ENCODE data around the gene SP6.

SP6 gene

DNA sequence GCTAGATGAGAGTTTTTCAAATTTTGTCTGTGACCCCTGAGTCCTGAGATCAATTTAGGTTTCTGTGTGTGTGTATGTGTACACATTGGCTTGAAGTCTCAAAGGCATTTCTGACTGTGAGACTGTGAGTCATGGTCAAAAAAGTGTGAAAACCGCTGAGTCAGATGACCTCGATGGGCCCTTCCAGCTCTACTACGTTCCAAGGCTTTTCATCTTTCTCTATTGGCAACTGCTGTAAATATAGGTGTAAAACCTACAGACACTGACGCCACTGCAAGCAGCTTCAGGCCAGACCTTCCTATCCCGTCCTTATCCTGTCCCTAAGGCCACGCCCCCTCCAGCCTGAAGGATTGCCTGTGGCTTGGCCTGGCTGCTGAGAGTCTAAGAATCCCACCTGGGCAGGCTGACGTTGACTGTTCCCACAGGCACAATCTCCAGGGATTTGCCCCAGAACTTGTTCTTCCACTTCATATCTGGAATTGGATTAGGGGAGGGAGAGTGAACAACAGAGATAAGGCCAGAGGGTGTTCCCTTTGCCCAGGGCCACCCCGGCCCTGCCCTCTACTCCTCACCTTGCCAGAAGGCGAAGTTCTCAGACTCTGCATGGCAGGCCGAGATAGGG is 40.7 kb downstream of the SP6 start:
- FAIRE-seq: no peak

DNA sequence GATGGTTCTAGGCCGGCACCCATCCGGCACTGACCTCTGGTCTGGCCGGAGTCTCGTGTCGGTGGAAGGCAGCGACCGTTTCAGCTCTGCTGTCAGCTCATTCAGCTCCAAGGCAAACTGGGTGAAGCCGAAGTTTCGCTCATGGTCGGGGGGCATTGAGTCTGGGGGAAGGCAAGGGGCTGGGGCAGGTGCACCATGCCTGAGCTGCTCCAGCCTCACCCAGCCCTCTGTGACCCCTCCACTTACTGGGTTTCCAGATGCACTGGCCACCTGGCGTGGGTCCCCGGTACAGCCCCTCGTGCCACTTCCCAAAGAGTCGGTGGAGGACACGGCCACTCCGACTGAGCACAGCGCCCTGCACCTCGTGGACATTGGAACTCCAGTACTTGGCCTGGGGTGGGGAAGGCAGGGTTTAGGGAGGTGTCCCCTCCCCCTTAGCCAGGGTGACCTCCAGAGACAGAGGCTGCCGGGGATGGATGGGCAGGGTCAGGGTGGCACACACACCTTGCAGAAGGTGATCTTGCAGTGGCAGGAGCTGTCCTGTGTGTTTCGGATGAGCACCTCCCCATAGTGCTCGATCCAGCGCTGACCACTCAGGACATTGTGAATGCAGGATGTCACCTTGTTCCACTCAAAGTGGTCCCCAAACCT is 42.0 kb downstream of the SP6 start:
- no peak for FAIRE-seq

DNA sequence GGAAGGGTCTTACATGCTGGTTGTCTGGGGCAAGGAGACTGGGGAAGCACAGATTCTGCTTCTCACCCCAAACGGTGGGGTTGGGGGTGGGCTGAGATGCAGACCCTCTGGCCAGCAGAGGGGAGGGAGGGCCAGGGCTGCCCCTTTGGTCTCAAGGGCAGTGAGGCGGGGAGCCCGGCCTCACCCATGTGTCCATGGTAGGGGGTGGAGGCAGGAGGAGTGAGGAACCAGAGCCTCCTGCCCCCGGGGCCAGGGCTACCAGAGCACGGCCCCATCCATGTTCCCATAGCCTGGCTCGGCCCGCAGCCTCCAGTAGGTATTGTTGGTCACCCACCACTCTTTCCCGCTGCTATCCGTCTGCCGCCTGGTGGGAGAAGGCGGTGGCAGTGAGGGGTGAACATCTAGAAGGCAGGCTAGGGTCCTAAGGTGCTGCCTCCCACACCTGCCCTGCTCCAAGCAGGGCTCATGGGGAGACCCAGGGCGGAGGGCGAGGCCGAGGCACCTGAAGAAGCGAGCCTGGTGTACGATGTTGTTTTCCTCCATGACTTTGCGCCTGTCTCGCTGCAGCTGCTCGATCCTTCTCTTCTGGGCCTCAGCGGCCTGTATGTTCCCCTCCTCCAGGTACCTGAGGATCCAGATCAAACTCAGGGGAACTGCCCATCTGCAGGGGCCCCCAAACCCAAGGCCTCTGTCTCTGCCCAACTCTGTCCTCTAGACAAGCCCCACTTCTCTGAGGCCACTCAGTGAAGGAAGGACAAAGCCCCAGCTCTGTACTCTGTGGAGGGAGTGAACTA is 42.7 kb downstream of the SP6 start:
- no peak for FAIRE-seq

DNA sequence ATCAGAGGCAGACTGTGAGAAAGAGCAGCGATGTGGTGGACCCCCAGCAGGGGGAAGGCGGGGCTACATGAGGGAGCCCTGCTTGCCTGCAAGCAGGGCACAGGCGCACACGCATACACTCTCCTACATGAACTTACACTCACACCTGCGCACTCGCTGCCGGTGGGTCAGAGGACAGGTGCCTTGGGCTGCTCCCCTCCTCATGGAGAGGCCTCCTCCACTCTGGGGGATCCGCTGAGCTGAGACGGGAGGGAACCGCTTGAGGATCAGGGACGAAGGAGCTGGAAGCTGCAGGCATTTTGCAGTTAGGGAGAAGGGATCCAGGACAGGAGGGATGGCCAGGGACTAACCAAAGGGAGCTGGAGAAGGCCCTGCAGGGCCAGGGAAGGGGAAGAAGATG is 43.5 kb downstream of the SP6 start:
- FAIRE-seq: no peak

- no peak for FAIRE-seq
Measured at GRCh38 chr17:47806913-47807255, 44.1 kb downstream of the SP6 start.

DNA sequence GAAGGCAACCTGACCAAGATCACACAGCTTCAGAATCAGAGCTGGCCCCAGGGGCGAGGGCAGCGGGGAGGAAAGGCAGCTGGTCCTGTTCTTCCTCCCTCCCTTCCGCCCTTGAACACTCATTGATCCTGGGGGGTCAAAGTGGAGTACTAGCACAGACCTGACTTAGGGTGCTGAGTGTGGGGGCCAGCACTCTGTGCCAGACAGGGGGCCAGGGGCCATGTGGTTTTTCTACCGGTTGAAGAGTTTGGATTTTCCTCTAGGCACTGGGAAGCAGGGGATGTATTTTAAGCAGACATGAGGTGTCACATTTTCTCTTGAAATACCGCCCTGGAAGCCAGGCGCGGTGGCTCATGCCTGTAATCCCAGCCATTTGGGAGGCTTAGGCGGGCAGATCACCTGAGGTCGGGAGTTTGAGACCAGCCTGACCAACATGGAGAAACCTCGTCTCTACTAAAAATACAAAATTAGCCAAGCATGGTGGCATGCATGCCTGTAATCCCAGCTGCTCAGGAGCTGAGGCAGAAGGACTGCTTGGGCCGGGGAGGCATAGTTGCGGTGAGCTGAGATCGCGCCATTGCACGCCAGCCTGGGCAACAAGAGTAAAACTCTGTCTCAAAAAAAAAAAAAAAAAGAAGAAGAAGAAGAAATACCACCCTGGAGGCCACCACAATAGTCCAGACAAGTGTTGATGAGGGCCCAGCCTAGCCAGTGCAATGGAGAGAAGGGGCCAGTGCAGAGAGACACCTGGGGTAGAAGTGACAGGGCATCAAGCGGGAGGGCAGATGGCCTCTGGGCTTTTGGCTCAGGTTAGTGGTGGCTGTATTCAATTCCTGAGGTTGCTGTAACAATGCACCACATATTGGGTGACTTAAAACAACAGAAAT is 44.7 kb downstream of the SP6 start:
- FAIRE-seq: no peak

DNA sequence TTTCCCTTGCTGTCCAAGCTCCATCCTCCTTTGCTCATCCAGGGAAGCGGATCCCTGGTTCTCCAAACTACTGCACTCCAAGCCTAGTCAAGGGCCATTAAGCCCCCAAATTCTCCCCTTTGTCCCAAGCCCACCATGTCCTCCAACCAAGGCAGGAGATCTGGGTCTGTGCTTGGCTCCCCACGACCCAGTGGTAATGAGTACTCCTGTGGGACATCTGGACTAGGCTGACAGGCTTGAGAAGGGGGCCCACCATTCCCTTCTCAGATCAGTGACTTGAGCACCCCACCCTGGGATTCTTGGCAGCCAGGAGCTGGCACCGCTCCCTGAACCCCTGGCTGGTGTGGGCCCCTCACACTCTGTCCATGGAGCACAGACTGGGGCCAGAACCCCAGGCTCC is 46.5 kb downstream of the SP6 start:
- FAIRE-seq: no peak

DNA sequence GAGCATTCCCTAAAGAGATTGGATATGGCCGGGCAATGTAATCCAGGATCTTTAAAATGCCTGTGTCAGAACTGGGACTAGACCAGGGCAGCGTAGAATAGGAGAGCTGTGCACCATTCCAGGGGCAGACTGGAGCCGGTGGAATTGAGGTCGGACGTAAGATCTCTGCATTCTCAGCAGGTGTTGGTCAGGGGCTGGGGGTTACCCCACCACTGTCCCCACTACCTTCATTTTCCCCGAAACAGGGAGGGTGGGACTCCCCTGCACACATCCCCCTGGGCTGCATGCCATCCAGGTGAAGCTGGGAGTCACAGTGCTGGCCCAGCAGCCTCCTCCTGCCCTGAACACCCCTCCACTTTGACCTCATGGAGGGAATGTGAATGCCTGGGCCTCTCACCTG is 47.2 kb downstream of the SP6 start:
- FAIRE-seq: no peak

GRCh38 chr17:47803201-47803600 is 47.8 kb downstream of the SP6 start:
- no peak for FAIRE-seq

DNA sequence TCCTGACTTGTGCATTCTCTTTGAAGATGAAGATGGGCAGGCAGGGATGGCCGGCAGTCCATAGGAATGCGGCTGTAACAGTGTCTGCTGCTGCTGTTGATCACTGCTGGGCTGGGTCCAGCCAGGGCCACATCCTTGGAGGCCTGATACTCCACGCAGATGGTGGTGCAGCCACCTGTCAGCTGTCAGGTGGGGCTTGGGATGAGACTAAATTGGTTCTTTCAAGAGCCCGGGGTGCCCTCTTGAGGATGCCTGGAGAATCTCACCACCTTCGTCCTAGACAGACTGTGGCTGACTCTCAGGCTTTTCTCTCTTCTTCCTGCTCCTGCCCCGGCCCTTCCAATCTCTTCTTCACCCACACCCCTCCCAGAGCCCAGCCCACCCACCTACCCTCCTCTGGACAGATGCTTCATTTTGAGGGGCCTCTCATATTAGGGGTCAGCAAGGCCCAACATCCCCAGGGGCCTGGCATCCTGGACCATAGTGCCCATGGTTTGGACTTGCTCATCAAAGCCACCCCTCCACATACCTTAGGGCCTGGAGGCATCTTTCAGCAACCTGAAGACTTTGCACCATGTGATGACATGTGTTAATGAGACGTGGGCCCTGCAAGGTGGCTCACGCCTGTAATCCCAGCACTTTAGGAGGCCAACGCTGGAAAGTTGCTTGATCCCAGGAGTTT is 48.5 kb downstream of the SP6 start:
- FAIRE-seq: no peak

DNA sequence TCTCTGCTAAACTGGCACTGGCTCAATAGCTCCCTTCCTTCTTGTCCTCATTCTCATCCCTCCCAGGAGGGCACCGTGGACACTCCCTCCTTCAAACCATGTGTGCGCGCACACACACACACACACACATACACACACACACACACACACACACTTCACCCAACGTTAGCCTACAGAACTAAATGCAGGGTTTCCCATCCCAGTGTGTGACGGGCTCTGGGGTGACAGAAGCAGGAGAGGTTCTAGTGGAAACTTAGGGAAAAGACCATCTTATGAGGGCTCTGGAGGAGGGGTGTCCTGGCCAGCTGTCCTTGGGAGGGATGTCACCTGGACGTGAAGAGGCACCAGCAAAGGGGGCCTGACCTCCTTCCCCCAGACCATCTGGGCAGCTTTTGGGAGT is 49.1 kb downstream of the SP6 start:
- no peak for FAIRE-seq

DNA sequence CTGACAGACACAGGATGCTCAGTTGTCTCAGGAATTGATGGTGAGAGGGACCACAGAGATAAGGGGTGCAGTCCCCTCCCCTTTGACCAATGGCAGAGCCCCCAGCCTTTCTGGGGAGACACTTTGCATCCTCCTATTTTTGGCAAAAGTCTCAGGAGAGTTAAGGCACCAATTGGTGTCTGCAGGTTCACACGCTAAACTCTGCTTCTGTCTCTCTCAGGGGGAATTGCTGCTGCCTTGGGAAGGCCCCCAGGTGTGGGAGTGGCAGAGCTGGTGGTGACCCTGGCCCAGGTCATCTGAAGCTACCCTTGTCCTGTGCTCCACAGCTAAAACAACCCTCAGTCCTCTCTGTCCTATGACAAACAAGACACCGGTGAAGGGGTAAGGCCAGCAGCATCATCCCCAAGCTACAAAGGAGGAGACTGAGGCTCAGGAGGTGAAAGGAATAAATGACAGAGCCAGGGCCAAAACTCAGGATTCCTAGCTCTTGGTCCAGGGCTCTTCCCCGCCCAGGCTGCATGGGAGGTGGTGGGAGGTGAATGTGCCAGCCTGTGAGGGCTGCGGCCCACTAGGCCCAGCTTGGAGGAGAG is 49.7 kb downstream of the SP6 start:
- no peak for FAIRE-seq

DNA sequence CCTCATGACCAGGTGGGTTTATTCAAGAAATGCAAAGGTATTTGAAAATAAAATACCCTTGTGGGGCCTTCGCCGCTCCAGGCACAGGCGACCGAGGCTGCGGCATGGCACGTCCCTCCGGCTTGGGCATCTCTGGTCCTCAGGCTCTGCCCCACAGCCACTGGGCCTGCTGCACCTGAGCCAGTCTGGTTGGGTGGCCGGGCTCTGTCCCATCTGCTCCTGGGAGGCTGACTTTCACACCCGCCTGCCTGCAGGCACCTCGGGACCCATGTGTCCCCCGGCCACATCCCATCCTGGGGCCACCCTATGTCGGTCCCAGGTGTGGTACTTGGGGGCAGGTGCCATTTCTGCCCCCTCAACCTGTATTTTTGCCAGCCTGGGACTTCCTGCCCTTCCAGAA is 50.3 kb downstream of the SP6 start:
- FAIRE-seq: no peak

DNA sequence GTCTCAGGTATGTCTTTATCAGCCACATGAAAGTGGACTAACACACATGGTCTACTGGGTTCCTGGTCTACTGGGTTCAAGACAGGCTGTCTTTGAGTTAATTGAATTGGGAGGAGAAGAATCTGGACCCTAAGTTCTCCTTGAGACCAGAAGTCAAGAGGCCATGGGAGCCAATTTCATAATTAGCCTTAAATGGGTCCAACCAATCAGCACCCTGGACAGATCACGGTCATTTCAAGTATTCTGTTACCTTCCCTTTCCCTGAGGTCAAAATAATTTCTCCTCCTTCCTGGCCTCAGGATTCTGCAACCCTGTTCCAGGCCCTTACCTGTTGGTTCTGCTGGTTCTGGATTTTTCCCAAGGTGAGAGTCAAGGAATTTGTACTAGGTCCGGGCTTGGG is 53.2 kb downstream of the SP6 start:
- no peak for FAIRE-seq
